Islet of Langerhans (tissue), 1 donor: ENCODE measurements around the gene CFLAR.

Experiments
- FAIRE-seq: peaks from one replicate; lab custom pipeline; 2011; peaks lifted over from hg19 to GRCh38; lab: Jason Lieb, UNC

The CFLAR gene

GRCh38 chr2:201219328-201220096, 103.5 kb downstream of the CFLAR start:
- FAIRE-seq, result no peak

GRCh38 chr2:201220102-201220570, 104.2 kb downstream of the CFLAR start:
- FAIRE-seq, result no peak

- no peak for FAIRE-seq
These were observed 107.4 kb downstream of the CFLAR start for GRCh38 chr2:201223089-201224073.
